Activated CD8-positive, alpha-beta T cell treated with anti-CD3 and anti-CD28 coated beads, Interleukin-2, amount 10 ng/mL, durations not matched to agents 7 days and 5 days (primary cell): Measurements from ENCODE around the gene MAP2K1. TPM values are rescaled to one million over a fixed set of nuclear protein-coding genes. Genes with fewer than 3 reads are reported as not detected.
A peak's percentile ranks its signal among the peaks of the same experiment; 100 is the strongest.

Source experiments
- ATAC-seq: fragments of 150-1000 bp; cut with Tn5 transposase; one replicate; pipeline ENCODE4 v1.10.0; 2021; ENCODE audit warnings: moderate library complexity
- CTCF ChIA-PET: fragments of 350-600 bp; sonication (Branson Sonifier 250); formaldehyde crosslinking; loops from one replicate; lab custom pipeline; 2021; ENCODE audit warnings: antibody characterized with exemption; lab: Charles Lee
- POLR2A ChIA-PET: fragments of 350-600 bp; sonication (Branson Sonifier 250); formaldehyde crosslinking; loops from one replicate; lab custom pipeline; 2021; ENCODE audit warnings: antibody characterized with exemption; lab: Charles Lee
- DNase-seq: peaks from one replicate; pipeline ENCODE4 v3.0.0-alpha.2; 2020
- H3K27ac Mint-ChIP-seq: one replicate; pipeline ENCODE4 v1.8.0; 2021; ENCODE audit warnings: mild to moderate bottlenecking, mixed read lengths
- H3K27me3 Mint-ChIP-seq: one replicate; pipeline ENCODE4 v1.8.0; 2021; ENCODE audit warnings: low read depth, mixed read lengths
- H3K36me3 Mint-ChIP-seq: one replicate; pipeline ENCODE4 v1.8.0; 2021; ENCODE audit warnings: low read depth, mixed read lengths
- H3K4me1 Mint-ChIP-seq: one replicate; pipeline ENCODE4 v1.8.0; 2021; ENCODE audit warnings: low read depth, mixed read lengths
- H3K4me3 Mint-ChIP-seq: one replicate; pipeline ENCODE4 v1.8.0; 2021; ENCODE audit warnings: mild to moderate bottlenecking, mixed read lengths
- H3K9me3 Mint-ChIP-seq: one replicate; pipeline ENCODE4 v1.8.0; 2022; ENCODE audit warnings: mixed read lengths; ENCODE audit not compliant: insufficient read depth
- total RNA-seq, 2 experiments: library from RNA; stranded (reverse); gene quantifications; one replicate each; pipeline ENCODE4 v1.2.3, GENCODE V29; 2021

The MAP2K1 gene
- total RNA-seq, 2 experiments from 2014 or later = 108 to 118 TPM

DNA sequence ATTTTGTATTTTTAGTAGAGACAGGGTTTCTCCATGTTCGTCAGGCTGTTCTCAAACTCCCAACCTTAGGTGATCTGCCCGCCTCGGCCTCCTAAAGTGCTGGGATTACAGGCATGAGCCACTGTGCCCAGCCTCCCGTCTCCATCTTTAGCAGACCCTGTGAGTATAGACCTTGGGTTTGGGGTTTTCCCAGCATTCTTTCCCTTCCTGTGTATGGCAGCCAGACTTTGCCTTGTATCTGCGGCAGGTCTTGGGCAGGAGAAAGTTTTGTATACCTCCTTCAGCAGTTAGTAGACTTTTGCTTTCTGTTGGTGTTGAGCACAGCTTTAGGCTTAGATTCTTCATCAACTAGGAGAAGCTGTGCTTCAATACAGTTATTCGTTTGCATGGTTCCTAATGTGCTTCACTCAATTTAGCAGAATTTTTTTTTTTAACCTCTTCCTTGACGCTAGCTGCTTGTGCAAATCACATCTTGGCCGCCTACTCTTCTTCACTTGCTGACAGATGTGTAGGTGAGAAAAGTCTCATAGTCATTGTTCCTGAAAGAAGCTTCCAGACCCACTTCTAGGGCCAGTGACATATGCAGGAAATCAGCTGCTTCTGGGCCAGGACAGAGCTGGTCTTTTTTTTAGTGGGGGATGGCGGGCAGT lies 38.4 kb downstream of the MAP2K1 start:
- Mint-ChIP-seq H3K4me3 (no peak overlapping the region), H3K36me3 (peaks cover 46% of the 10 kb centered on the region), H3K4me1 (peaks cover 43% of the 10 kb centered on the region), H3K27ac (no peak overlapping the region), H3K9me3 (no peaks in the 10 kb centered on the region), H3K27me3 (no peaks in the 10 kb centered on the region)
- CTCF ChIA-PET = interaction anchor here (1.0 to 1.5 kb wide), 4 partner anchors 12 to 73 kb away, joined by 3 to 5 read pairs (median 4); no protein-coding TSS in a partner anchor
- POLR2A ChIA-PET = no interaction called here
- no peak for DNase-seq
- ATAC-seq = no peak

DNA sequence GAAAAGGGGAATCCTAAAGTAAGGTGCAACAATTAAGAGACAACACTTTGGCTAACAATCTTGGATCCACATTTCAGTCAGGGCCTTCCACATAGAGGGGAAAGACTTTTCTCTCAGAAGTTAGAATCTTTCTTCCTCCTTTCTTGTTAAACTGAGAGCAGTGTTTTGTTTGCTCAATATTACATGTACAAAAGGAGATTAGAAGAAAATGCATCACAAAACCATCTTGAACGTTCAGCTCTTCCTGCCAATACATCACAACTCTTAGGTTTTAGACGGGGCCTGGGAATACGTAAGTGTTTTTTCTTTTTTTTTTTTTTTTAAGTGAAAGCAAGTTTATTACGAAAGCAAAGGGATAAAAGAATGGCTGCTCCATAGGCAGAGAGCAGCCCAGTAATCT lies 39.1 kb downstream of the MAP2K1 start:
- ChIA-PET CTCF (interaction anchor here (1.0 to 1.5 kb wide), 4 partner anchors 11 to 72 kb away, joined by 3 to 4 read pairs (median 3); no protein-coding TSS in a partner anchor), POLR2A (no interaction called here)
- Mint-ChIP-seq H3K9me3 (no peaks in the 10 kb centered on the region), H3K27ac (peak overlapping the region; percentile 23), H3K4me1 (peaks cover 50% of the 10 kb centered on the region), H3K27me3 (no peaks in the 10 kb centered on the region), H3K36me3 (peaks cover 46% of the 10 kb centered on the region), H3K4me3 (no peak overlapping the region)
- ATAC-seq (no peak), DNase-seq (no peak)

DNA sequence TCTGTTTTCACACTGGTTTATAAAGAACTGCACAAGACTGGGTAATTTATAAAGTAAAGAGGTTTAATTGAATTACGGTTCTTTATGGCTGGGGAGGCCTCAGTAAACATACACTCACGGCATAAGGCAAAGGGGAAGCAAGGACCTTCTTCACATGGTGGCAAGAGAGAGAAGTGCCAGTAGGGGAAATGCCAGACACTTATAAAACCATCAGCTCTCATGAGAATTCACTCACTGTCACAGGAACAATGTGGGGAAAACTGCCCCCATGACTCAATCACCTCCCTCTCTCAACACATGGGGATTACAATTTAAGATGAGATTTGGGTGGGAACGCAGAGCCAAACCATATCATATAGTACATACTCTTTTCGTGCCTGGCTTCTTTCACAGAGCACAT lies 42.4 kb downstream of the MAP2K1 start:
- Mint-ChIP-seq H3K27ac (no peak overlapping the region), H3K4me3 (no peak overlapping the region), H3K36me3 (peaks cover 35% of the 10 kb centered on the region), H3K27me3 (no peaks in the 10 kb centered on the region), H3K9me3 (no peaks in the 10 kb centered on the region), H3K4me1 (peaks cover 68% of the 10 kb centered on the region)
- no peak for ATAC-seq
- DNase-seq = no peak
- POLR2A ChIA-PET = no interaction called here
- CTCF ChIA-PET = no interaction called here

DNA sequence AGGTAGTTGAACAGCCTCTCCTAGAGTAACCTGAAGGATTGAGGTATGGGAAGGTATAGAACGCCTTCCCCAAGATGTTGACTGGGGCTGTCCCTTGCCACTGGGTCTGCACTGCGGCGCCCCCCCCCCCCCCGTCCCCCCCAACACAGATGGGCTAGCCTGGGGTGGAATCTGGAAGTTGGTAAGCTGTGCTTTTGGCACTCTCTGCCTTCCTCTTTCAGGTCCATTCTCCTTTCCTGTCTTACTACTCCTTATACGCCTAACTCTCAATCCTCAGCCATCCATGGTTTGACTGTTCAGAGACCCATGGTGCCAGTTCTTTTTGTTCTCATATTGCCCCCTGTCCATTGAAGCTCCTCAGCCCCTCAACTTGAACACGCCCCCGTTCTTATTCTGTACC lies 42.8 kb downstream of the MAP2K1 start:
- H3K4me3 Mint-ChIP-seq = no peak overlapping the region
- DNase-seq (no peak), ATAC-seq (no peak)
- H3K27ac Mint-ChIP-seq = no peak overlapping the region
- no peaks in the 10 kb centered on the region for H3K27me3 Mint-ChIP-seq
- H3K4me1 Mint-ChIP-seq = peaks cover 64% of the 10 kb centered on the region
- ChIA-PET CTCF (no interaction called here), POLR2A (no interaction called here)
- H3K36me3 Mint-ChIP-seq = peaks cover 30% of the 10 kb centered on the region
- no peaks in the 10 kb centered on the region for H3K9me3 Mint-ChIP-seq

DNA sequence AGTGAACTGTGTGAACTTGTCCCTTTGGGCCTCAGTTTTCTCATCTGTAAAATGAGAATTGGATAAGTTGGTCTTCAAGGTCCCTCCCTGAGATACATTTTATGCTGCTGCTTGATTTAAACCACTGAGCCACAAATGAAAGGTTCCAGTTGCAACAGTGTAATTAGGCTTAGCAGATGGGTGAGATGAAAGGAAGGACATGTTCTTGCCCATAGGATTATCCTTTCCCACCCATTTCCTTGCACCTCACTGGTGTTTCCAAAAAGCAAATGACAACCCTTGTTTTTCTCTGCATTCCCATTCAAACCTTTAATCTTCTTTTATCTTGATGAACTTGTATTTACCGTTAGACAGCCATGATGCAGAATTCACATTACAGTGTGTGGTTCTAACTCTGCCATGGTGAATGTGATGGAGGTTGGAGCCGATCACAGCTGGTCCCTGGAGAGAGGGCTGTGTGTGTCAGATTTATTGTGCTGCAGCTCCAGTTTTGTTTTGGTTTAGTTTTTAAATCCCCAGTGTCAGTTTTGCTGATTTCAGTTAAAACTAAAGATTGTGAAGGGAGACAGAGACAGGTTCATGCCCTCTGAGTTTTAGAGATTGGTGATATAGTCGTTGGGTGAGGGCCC lies 44.0 kb downstream of the MAP2K1 start:
- H3K4me1 Mint-ChIP-seq = peaks cover 55% of the 10 kb centered on the region
- no peaks in the 10 kb centered on the region for H3K27me3 Mint-ChIP-seq
- no peak overlapping the region for H3K4me3 Mint-ChIP-seq
- POLR2A ChIA-PET = no interaction called here
- H3K27ac Mint-ChIP-seq = peak overlapping the region; percentile 11
- CTCF ChIA-PET = no interaction called here
- no peaks in the 10 kb centered on the region for H3K9me3 Mint-ChIP-seq
- DNase-seq = no peak
- no peak for ATAC-seq
- peaks cover 30% of the 10 kb centered on the region for H3K36me3 Mint-ChIP-seq

DNA sequence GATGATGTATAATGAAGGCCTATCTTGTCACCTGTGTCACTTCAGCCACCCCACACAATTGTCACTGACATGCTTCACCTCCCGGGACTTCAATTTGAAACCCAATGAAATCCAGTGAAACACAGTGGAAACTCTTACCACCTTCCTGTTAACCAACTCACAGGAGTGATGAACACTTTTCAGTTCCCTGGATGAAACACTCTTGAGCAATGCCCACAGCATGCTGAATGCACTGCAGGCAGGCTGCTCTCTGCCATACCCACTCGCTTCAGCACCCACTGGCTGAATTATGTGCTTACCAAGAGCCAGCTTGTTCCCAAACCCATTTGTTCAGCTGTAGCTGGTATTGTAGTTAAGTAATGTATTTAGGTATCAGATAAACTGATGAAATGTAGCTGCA lies 47.0 kb downstream of the MAP2K1 start:
- peaks cover 47% of the 10 kb centered on the region for H3K36me3 Mint-ChIP-seq
- no peak overlapping the region for H3K4me3 Mint-ChIP-seq
- ATAC-seq = no peak
- CTCF ChIA-PET = interaction anchor here (2.6 kb wide), 1 partner anchor 65 kb away, joined by 10 read pairs; the partner anchor contains the start of gene SNAPC5
- peaks cover 45% of the 10 kb centered on the region for H3K4me1 Mint-ChIP-seq
- no peak for DNase-seq
- H3K27me3 Mint-ChIP-seq = no peaks in the 10 kb centered on the region
- H3K9me3 Mint-ChIP-seq = no peaks in the 10 kb centered on the region
- POLR2A ChIA-PET = no interaction called here
- H3K27ac Mint-ChIP-seq = peak overlapping the region; percentile 41

DNA sequence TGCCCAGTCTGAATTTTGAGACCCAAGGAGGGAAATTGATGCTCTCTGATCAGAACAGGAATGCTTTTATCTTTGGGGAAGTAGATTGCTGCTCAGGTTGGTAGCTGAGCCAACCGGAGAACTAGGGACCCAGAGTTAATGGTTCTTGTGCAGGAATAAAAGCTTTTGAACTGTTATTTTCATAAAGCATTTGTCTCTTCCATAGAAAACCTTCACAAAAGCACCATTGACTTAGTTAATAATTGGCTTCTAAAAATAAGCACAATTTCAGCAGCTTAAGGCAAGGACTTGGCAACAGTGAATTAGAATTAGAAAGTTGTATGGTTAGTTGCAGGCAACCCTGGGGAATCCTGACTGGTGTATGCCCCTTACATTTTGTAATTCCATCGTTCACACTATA lies 53.8 kb downstream of the MAP2K1 start:
- Mint-ChIP-seq H3K27ac (peak overlapping the region; percentile 28), H3K4me1 (peaks cover 6% of the 10 kb centered on the region), H3K27me3 (no peaks in the 10 kb centered on the region), H3K4me3 (no peak overlapping the region), H3K36me3 (peaks cover 70% of the 10 kb centered on the region), H3K9me3 (no peaks in the 10 kb centered on the region)
- POLR2A ChIA-PET = no interaction called here
- no peak for ATAC-seq
- CTCF ChIA-PET = interaction anchor here (1.1 kb wide), 1 partner anchor 59 kb away, joined by 4 read pairs; no protein-coding TSS in a partner anchor
- no peak for DNase-seq

DNA sequence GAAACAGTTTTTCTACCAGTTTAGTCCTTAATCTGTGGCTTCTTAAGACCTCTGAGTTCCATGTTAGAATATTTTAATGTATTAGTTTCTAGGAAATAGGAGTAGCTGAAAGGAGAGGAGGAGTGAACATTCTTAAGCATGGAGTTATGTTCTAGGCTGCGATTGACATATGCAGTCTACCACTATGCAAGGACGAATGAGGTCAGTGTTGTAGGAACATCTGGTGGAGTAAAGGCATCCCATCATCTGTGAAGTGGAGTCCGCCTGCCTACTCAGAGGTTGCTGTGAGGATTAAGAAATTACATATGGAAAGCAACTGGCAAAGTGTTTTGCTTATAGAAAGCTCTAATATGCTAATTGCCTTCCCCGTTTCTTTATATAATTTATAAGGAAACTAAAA lies 65.7 kb downstream of the MAP2K1 start:
- CTCF ChIA-PET = no interaction called here
- H3K4me3 Mint-ChIP-seq = no peak overlapping the region
- ATAC-seq (no peak), DNase-seq (no peak)
- H3K36me3 Mint-ChIP-seq = peaks cover 38% of the 10 kb centered on the region
- peaks cover 2% of the 10 kb centered on the region for H3K4me1 Mint-ChIP-seq
- no peaks in the 10 kb centered on the region for H3K27me3 Mint-ChIP-seq
- POLR2A ChIA-PET = no interaction called here
- no peak overlapping the region for H3K27ac Mint-ChIP-seq
- H3K9me3 Mint-ChIP-seq = no peaks in the 10 kb centered on the region

DNA sequence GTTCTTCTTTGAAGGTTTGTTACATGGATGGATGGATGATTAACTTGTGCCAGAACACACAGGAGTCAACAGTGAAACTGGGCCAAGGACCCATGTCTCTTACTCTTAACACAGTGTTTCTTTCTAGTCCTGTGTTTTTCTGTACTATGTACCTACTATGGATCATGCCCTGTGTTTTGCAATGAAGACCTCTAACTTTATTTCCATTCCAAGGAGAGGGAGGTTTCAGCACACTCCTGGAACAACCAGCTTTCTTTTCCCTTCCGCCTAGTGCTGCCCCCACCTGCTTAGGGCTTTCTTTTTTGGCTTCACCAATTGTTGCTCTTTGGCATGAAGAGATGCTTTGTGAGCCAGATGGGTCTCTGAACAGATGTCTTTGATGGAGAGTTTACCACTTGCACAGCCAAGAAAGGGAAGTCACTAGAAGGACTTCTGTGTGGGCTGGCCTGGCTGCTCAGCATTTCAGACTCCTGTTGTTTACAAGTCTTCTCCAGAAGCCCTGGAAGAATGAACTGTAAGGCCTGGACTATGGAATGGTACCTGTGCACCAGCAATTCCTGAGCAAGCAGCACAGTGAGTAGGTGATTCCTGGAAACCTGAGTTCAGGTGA lies 66.4 kb downstream of the MAP2K1 start:
- H3K4me3 Mint-ChIP-seq = no peak overlapping the region
- ATAC-seq (no peak), DNase-seq (no peak)
- ChIA-PET CTCF (no interaction called here), POLR2A (no interaction called here)
- no peak overlapping the region for H3K27ac Mint-ChIP-seq
- peaks cover 2% of the 10 kb centered on the region for H3K4me1 Mint-ChIP-seq
- H3K27me3 Mint-ChIP-seq = no peaks in the 10 kb centered on the region
- peaks cover 32% of the 10 kb centered on the region for H3K36me3 Mint-ChIP-seq
- no peaks in the 10 kb centered on the region for H3K9me3 Mint-ChIP-seq

DNA sequence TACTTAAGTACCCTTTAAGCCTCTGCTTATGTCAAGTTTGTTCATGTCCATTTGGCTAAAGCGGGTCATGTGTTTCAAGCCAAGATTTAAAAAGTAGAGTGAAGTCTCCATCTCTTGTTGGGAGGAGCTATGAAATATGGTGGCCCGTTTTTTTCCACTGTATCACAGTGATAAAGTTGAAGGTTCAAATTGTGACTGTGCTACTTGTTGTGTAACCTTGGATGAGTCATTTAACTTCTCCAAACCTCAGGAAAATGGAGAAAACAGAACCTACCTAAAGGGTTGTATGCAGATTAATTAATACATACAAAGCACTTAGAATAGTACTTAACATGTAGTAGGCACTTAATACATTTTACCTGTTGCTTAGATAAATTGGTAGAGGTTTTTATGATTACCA lies 67.4 kb downstream of the MAP2K1 start:
- H3K36me3 Mint-ChIP-seq = peaks cover 34% of the 10 kb centered on the region
- ATAC-seq (no peak), DNase-seq (no peak)
- no peak overlapping the region for H3K4me3 Mint-ChIP-seq
- H3K27me3 Mint-ChIP-seq = no peaks in the 10 kb centered on the region
- POLR2A ChIA-PET = no interaction called here
- CTCF ChIA-PET = no interaction called here
- no peak overlapping the region for H3K27ac Mint-ChIP-seq
- peaks cover 2% of the 10 kb centered on the region for H3K4me1 Mint-ChIP-seq
- H3K9me3 Mint-ChIP-seq = no peaks in the 10 kb centered on the region

DNA sequence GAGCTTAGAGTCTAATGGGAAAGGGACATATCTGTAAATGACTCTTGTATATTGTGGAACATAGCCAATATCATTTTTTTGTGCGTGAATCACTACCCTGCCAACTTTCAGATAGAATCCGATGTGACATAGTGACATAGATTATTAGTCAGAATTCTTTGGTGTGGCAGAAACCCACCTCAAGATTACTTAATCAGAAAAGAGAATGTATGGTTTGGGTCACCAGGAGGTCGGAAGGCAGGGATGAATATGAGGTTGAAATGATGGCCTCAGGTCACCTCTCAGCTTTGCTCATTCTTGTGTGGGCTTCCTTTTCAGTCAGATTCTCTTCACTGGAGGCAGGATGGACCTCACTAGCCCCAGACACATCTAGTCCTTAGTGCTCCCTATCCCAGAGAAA lies 69.5 kb downstream of the MAP2K1 start:
- peaks cover 11% of the 10 kb centered on the region for H3K4me1 Mint-ChIP-seq
- H3K27ac Mint-ChIP-seq = no peak overlapping the region
- DNase-seq (no peak), ATAC-seq (no peak)
- no peaks in the 10 kb centered on the region for H3K27me3 Mint-ChIP-seq
- H3K4me3 Mint-ChIP-seq = no peak overlapping the region
- peaks cover 42% of the 10 kb centered on the region for H3K36me3 Mint-ChIP-seq
- ChIA-PET CTCF (interaction anchor here (1.0 kb wide), 1 partner anchor 10 kb away, joined by 4 read pairs; no protein-coding TSS in a partner anchor), POLR2A (no interaction called here)
- H3K9me3 Mint-ChIP-seq = no peaks in the 10 kb centered on the region
